Liver (tissue), 9 donors: ENCODE data around the gene ERC2. TPM values are rescaled to one million over a fixed set of nuclear protein-coding genes. Genes with fewer than 3 reads are reported as not detected.

ENCODE experiments used
- DNase-seq: peaks from one replicate; pipeline ENCODE4 v3.0.0-alpha.2; 2017; ENCODE audit warnings: low spot score
- H3K27ac ChIP-seq, 2 donors: one replicate each; pipeline ENCODE4 v1.7.0; 2013; ENCODE audit warnings: inconsistent platforms in 2 of 2, low read length in 2 of 2, control low read depth in 1 of 2, low read depth in 1 of 2, mild to moderate bottlenecking in 1 of 2
- H3K27me3 ChIP-seq, 4 donors: one replicate each; pipeline versions ENCODE4 v1.6.1 to v1.7.0; 2013; ENCODE audit warnings: low read length in 3 of 4, inconsistent platforms in 1 of 4, mild to moderate bottlenecking in 1 of 4, moderate library complexity in 1 of 4; ENCODE audit not compliant: control insufficient read depth in 4 of 4, insufficient read depth in 4 of 4
- H3K36me3 ChIP-seq, 4 donors: one replicate each; pipeline versions ENCODE4 v1.6.1 to v1.7.0; 2013; ENCODE audit warnings: low read length in 3 of 4, mild to moderate bottlenecking in 3 of 4, low read depth in 1 of 4, moderate library complexity in 1 of 4; ENCODE audit not compliant: control insufficient read depth in 4 of 4, insufficient read depth in 3 of 4
- H3K4me1 ChIP-seq, 4 donors: one replicate each; pipeline versions ENCODE4 v1.6.1 to v1.7.0; 2013; ENCODE audit warnings: low read length in 3 of 4, mild to moderate bottlenecking in 3 of 4, moderate library complexity in 1 of 4; ENCODE audit not compliant: control insufficient read depth in 4 of 4, insufficient read depth in 4 of 4
- H3K4me3 ChIP-seq, 3 donors: one replicate each; pipeline versions ENCODE4 v1.6.1 to v1.7.0; 2013; ENCODE audit warnings: low read length in 3 of 3, control low read depth in 1 of 3, low read depth in 1 of 3, mild to moderate bottlenecking in 1 of 3
- H3K9ac ChIP-seq, 2 donors: one replicate each; pipeline ENCODE4 v1.7.0; 2013; ENCODE audit warnings: low read length in 2 of 2, mild to moderate bottlenecking in 2 of 2, moderate library complexity in 2 of 2, control low read depth in 1 of 2, low read depth in 1 of 2
- H3K9me3 ChIP-seq, 4 donors: one replicate each; pipeline versions ENCODE4 v1.6.1 to v1.7.0; 2013; ENCODE audit warnings: low read length in 3 of 4; ENCODE audit not compliant: control insufficient read depth in 4 of 4
- EGR1 ChIP-seq, 2 donors: IDR thresholded peaks; 2 replicates each; pipeline ENCODE4 v1.6.1; 2016 to 2018; ENCODE audit warnings: antibody characterized with exemption in 2 of 2, low read depth in 2 of 2
- FOXA2 ChIP-seq: IDR thresholded peaks from 2 replicates; pipeline ENCODE4 v1.6.1; 2016; ENCODE audit warnings: antibody characterized with exemption
- HNF4A ChIP-seq, 2 donors: conservative IDR thresholded peaks; 2 replicates each; pipeline ENCODE4 v1.6.1; 2016; ENCODE audit warnings: antibody characterized with exemption in 2 of 2, mild to moderate bottlenecking in 2 of 2
- JUND ChIP-seq, 2 donors: IDR thresholded peaks; 2 replicates each; pipeline ENCODE4 v1.6.1; 2016; ENCODE audit warnings: antibody characterized with exemption in 2 of 2
- MAX ChIP-seq: IDR thresholded peaks from 2 replicates; pipeline ENCODE4 v1.6.1; 2016; ENCODE audit warnings: antibody characterized with exemption
- NR2F2 ChIP-seq: IDR thresholded peaks from 2 replicates; pipeline ENCODE4 v1.6.1; 2016; ENCODE audit warnings: antibody characterized with exemption
- REST ChIP-seq: IDR thresholded peaks from 2 replicates; pipeline ENCODE4 v1.6.1; 2016; ENCODE audit warnings: antibody characterized with exemption, mild to moderate bottlenecking
- RXRA ChIP-seq, 2 donors: IDR thresholded peaks; 2 replicates each; pipeline ENCODE4 v1.6.1; 2017 to 2018; ENCODE audit warnings: antibody characterized with exemption in 2 of 2, mild to moderate bottlenecking in 1 of 2
- TAF1 ChIP-seq: conservative IDR thresholded peaks from 2 replicates; pipeline ENCODE4 v1.6.1; 2016; ENCODE audit warnings: antibody characterized with exemption, mild to moderate bottlenecking
- YY1 ChIP-seq: IDR thresholded peaks from 2 replicates; pipeline ENCODE4 v1.6.1; 2016; ENCODE audit warnings: antibody characterized with exemption, mild to moderate bottlenecking
- WGBS: extraction: QIAGEN DNeasy Blood & Tissue Kit; methylation state at CpG from one replicate; pipeline ENCODE4 v1.1.7; 2013; 5-methylcytosine and 5-hydroxymethylcytosine counted together
- polyA plus RNA-seq, 2 donors: library from polyadenylated mRNA; stranded (reverse) in 1 of 2; unstranded in 1 of 2; fragments of 200-250 nt in 1 of 2; fragments of >200 nt in 1 of 2; fragmentation: Nextera tagmentation in 1 of 2; extraction: Ambion mirVana in 1 of 2; gene quantifications; one replicate each; pipeline versions ENCODE4 v1.2.1 to v1.2.3, GENCODE V29; 2013 to 2015
- total RNA-seq, 2 donors: library from RNA; depleted of rRNA; stranded (reverse); fragments of >200 nt; gene quantifications; one replicate each; pipeline ENCODE4 v1.2.3, GENCODE V29; 2014
- donor health status: healthy.
- donor health status: healthy.
- donor health status: healthy.
- donor health status: healthy.
- donor health status: healthy.

The ERC2 gene
- total and polyA plus RNA-seq, 4 donors = 0.14 to 0.25 TPM; not detected in 2

GRCh38 chr3:55782351-55782750, 685.9 kb downstream of the ERC2 start:
- no peaks in the 10 kb centered on the region for H3K36me3 ChIP-seq
- TF ChIP-seq REST = no peak
- TF ChIP-seq JUND (IDR thresholded peaks at IDR 0.05) = no peak
- TF ChIP-seq RXRA (IDR thresholded peaks at IDR 0.05) = no peak
- TF ChIP-seq YY1 = no peak
- no peak for TF ChIP-seq EGR1 (IDR thresholded peaks at IDR 0.05; ENCODE audit: low read depth in 2 of 2)
- TF ChIP-seq FOXA2 = no peak
- TF ChIP-seq MAX = no peak
- no peak for TF ChIP-seq TAF1
- H3K9me3 ChIP-seq = no peaks in the 10 kb centered on the region
- no peaks in the 10 kb centered on the region for H3K27me3 ChIP-seq
- 35% methylated on average over 4 of the region's 4 CpGs for WGBS
- no peak overlapping the region for H3K4me3 ChIP-seq
- no peak overlapping the region for H3K27ac ChIP-seq
- H3K9ac ChIP-seq = no peak overlapping the region
- DNase-seq = no peak
- H3K4me1 ChIP-seq = no peaks in the 10 kb centered on the region

- H3K4me3 ChIP-seq = no peak overlapping the region
- H3K9me3 ChIP-seq = no peaks in the 10 kb centered on the region
- WGBS = 69% methylated on average over 4 of the region's 4 CpGs
- H3K4me1 ChIP-seq = no peaks in the 10 kb centered on the region
- H3K27ac ChIP-seq = no peak overlapping the region
- H3K9ac ChIP-seq = no peak overlapping the region
- peaks cover 0 to 2% (median 0%) of the 10 kb centered on the region in 4 donors for H3K27me3 ChIP-seq
- TF ChIP-seq RXRA (IDR thresholded peaks at IDR 0.05) (no peak), FOXA2 (no peak), REST (no peak), NR2F2 (no peak)
- H3K36me3 ChIP-seq = no peaks in the 10 kb centered on the region
- no peak for DNase-seq
These were observed 687.4 kb downstream of the ERC2 start for GRCh38 chr3:55780913-55781312.

GRCh38 chr3:55779543-55779942, 688.7 kb downstream of the ERC2 start:
- H3K9ac ChIP-seq = no peak overlapping the region
- WGBS = 67% methylated on average over 5 of the region's 5 CpGs
- no peak overlapping the region for H3K4me3 ChIP-seq
- TF ChIP-seq REST (no peak), YY1 (no peak), HNF4A (conservative IDR thresholded peaks at IDR 0.05) (no peak)
- DNase-seq = no peak
- H3K27me3 ChIP-seq = peaks cover 0 to 2% (median 0%) of the 10 kb centered on the region in 4 donors
- no peaks in the 10 kb centered on the region for H3K36me3 ChIP-seq
- no peaks in the 10 kb centered on the region for H3K4me1 ChIP-seq
- no peaks in the 10 kb centered on the region for H3K9me3 ChIP-seq
- no peak overlapping the region for H3K27ac ChIP-seq
